Measurements from ENCODE around the gene MAML3.

The MAML3 gene

GRCh38 chr4:139768366-139768765, 385.6 kb downstream of the MAML3 start:
- DNase-seq = no peak

GRCh38 chr4:139767585-139767984, 386.4 kb downstream of the MAML3 start:
- no peak for DNase-seq

- no peak for DNase-seq
These were observed 386.8 kb downstream of the MAML3 start for GRCh38 chr4:139767168-139767567.

GRCh38 chr4:139764686-139765310, 389.2 kb downstream of the MAML3 start:
- no peak for DNase-seq

DNA sequence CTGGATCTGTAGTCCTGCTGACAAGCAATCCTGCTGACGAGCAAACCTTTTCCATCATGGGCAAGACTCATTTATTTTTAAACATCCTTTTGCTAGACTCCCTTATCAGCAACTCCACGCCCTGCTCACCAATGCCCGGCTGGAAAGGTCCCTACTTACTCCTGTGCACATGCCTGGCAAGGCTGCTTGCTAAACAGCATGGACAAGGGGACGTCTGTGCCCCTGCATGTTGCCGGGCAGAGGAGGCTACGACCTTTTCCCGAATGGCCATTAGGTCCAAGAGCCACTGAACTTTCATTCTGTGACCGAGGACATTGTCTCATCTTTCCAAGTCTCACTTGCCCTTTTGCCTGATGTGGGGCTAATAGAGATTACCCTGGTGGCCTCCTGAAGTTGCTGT, 389.8 kb downstream of the MAML3 start:
- DNase-seq = no peak

DNA sequence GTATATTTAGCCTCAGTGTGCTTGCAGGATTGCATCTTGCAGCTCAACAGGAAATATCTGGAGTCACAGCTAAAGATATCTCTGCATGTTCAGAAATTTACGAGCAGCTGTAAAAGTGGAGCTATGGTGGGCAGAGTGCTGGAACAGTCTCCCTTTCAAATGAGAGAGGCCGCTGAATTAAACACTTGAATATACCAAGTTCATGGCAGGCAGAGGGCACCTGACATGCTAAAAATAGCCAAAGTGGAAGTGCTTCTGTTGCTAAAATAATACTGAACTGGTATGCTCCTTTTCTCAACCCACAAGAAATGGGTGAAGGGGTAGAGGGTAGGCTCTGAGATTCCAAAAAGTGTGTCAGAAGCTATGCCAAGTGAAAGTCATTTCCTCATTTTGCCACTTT, 390.3 kb downstream of the MAML3 start:
- no peak for DNase-seq

GRCh38 chr4:139763205-139763604, 390.8 kb downstream of the MAML3 start:
- DNase-seq = no peak

GRCh38 chr4:139762720-139763119, 391.3 kb downstream of the MAML3 start:
- no peak for DNase-seq

DNA sequence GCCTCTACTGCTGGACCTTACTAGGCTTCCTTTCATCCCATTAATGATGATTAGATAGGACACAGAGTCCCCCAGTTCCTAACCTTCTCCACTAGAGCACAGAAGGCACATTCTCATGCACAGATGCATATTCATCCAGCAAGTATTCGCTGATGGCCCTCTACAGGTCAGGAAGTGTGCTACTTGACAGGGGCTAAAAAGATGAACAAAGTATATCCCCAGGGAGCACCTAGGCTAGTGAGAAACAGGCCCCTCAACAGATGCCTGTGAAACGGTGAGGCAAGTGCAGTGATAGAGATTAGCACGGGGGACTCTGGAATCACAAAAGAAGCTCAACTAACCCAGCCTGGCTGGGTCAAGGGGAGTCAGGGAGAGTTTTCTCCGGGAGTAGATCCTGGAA, 392.5 kb downstream of the MAML3 start:
- no peak for DNase-seq

- DNase-seq = no peak
These were observed 393.4 kb downstream of the MAML3 start for GRCh38 chr4:139760567-139760966.

DNA sequence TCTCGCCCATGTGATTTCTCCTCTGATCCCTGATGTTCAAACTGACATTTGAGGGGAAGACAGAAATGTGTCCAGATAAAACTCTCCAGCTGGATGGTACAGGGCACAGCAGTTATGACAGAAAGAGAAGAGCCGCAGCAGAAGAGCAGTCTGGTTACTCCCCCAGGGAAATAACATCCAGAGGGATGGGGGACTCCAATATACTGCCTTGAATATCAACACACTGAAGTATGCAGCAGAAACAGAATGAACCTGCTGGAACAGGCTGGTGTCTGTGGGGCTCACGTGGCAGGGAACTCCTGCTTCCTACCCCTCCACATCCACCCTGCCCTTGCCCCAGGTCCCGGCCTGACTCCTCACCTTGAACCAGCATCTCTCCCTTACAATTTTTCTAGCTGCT, 394.9 kb downstream of the MAML3 start:
- DNase-seq = no peak

GRCh38 chr4:139756391-139757180, 397.4 kb downstream of the MAML3 start:
- no peak for DNase-seq

GRCh38 chr4:139754938-139755337, 399.0 kb downstream of the MAML3 start:
- DNase-seq = no peak

- no peak for DNase-seq
These were observed 400.3 kb downstream of the MAML3 start for GRCh38 chr4:139753686-139754085.

DNA sequence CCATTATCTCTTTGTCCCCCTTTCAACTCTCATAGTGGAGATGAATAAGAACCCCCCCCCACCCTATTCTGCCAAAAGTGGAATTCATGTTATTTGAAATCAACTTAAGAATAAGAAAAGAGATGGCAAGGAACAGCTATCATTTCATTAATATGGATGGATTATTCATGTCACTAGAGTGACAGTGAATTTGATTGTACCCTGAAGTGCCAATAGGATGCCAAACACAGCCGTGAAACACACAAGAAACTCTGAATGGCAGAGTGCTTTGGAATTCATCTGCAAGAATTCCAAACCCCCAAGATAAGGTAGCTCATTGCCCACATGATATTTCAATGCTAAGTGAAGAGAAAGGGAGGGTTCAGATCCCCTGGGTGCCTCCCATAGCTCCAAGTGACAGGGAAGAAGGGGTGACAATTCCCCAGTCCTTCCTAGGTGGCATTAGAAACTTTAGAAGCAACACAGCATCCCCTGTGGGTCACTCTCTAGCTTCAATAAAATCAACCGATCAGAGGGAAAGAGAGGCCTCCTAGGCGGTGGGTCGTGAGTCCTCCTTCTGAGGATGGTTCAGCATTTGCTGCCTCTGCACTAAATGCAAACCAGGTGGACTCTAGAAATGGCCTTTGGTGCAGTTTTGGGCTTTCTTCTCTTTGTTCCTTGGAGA, 404.0 kb downstream of the MAML3 start:
- DNase-seq = no peak

GRCh38 chr4:139749338-139749737, 404.6 kb downstream of the MAML3 start:
- DNase-seq = no peak

GRCh38 chr4:139746431-139747171, 407.4 kb downstream of the MAML3 start:
- no peak for DNase-seq

DNA sequence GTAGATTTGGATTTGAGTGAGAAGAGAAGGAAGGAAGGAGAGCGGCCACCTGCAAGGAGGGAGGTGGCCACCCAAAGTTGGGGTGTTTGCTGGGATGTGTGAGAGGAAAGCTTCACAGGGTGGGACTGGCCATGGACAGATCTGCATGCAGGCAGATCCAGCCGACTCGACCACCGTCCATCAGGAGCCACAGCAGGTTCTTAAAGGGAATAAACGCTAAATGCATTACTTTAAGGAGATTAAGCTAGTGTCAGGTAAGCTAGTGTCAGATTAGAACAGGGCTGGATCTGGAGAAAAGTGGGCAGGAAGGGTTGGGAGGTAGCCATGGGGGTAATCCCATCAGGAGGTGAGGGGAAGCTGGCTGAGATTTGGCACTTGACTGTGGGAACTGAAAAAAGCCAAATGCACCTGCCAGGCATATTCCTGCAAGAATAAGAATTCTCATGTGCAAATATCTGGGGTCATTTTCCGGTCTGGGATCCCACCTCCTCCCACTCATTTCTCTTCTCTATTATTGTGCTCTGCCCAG, 408.8 kb downstream of the MAML3 start:
- DNase-seq = no peak

DNA sequence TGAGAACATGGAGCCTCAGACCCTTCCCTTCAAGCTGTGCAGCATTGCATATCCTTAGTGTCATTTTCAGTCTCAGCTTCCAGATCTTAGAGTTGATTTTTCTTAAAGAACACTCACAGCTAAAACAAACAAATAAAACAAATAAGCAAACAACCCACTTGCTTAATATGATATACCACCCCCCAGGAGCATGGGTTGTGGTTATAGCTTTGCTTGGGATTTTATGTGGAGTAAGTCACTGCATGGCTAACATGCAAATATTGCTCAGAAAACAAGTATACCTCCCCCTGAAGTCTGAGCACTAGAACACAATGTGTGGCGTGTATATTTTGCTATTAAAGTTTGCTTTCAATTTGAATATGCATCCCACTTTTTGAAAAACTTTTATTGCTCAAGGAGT, 409.8 kb downstream of the MAML3 start:
- no peak for DNase-seq

DNA sequence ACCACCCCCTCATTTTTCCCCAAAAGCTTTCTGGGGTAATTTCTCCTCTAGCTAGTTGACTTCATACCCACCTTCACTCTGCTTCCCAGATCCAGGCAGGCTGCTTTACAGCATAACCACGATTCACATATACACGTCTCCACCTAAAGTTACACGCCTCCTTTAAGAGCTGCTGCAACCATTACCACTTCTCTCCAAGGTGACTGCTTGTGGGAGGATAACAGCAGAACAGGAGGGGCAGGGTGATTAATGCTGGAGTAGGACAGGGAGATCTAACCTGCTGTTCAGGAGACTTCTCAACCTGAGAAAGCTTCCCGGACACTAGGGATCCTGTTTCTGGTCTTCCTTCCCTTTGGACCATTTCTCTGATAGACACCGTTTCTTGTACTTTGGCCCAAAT, 411.0 kb downstream of the MAML3 start:
- no peak for DNase-seq

GRCh38 chr4:139740531-139741041, 413.4 kb downstream of the MAML3 start:
- no peak for DNase-seq

DNA sequence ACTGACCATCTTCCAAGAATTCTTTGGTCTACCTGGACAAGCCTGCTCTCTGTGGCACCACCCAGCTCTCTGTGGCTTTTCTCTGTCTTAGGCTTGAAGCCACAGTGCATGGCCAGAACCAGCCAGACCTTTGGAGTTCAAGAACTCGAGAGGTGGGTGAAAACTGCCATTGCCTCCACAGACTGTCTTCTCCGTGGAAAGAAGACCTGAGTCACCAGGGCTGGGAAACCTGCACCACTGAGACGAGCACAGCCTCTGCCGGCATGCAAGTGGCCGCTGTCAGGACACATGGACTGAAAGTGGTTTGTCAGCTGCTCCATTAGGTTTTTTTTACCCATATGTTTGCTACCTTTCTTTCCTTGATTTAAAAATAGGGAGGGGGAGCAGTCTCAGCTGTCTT, 413.9 kb downstream of the MAML3 start:
- DNase-seq = no peak
